ENCODE results near the gene IQGAP1.
"Not testable (repeated sequence)": the region's sequence is repeated elsewhere in the genome, so short reads cannot be mapped to it uniquely, and the experiment has no call there.

The IQGAP1 gene

DNA sequence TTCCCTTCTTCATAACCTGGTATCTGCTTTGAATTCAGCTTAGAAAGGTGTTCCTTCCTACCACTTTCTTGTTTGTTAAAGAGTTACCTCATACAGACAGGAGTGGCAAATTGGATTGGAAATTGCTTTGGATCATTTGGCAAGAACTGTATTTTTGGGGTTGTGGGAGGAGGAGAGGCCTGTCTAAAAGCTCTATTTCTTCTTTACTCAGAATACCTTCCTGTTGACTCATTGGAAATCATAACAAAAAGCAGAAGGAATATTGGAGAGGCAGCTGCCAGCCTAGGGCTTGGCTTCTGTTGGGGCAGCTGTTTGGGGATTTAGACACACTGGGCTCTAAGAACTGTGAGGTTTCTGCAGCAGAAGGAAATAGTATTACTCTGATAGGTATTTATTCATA lies 14.2 kb downstream of the IQGAP1 start:
- in situ Hi-C loops (cut with HindIII; ENCODE audit: low pct_unique_long_range_greater_than_20kb, low sequenced_read_pairs) = no loop called here
- DNase-seq (ENCODE audit: low read depth in 1 of 2, low spot score in 1 of 2) = peak in 1 of 2 experiments; percentile 10

DNA sequence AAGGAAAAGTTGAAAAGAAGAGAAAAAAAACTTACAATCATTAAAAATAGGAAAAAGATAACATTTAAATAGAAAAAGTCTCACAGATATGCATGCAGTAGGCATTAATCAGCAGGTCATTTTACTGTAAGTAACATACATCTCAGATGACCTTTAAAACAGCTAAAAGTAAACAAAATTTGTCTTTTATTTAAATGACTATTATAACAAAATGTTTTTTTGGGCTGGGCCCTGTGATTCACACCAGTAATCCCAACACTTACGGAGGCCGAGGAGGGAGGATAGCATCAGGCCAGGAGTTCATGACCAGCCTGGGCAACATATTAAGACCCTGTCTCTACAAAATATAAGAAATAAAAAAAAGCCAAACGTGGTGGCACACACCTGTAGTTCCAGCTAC lies 14.7 kb downstream of the IQGAP1 start:
- in situ Hi-C loops (cut with HindIII; ENCODE audit: low pct_unique_long_range_greater_than_20kb, low sequenced_read_pairs) = no loop called here
- DNase-seq (ENCODE audit: low read depth in 1 of 2, low spot score in 1 of 2) = no peak
- no peak for TF ChIP-seq JUND (IDR thresholded peaks at IDR 0.05; ENCODE audit: low read depth)

More for the DNA sequence above, 14.2 kb downstream of the IQGAP1 start:
- no peak for TF ChIP-seq JUND (IDR thresholded peaks at IDR 0.05; ENCODE audit: low read depth)

GRCh38 chr15:90405055-90405607 lies 17.1 kb downstream of the IQGAP1 start:
- no peak for TF ChIP-seq JUND (IDR thresholded peaks at IDR 0.05; ENCODE audit: low read depth)
- in situ Hi-C loops (cut with HindIII; ENCODE audit: low pct_unique_long_range_greater_than_20kb, low sequenced_read_pairs) = no loop called here
- no peak for DNase-seq (ENCODE audit: low read depth in 1 of 2, low spot score in 1 of 2)

DNA sequence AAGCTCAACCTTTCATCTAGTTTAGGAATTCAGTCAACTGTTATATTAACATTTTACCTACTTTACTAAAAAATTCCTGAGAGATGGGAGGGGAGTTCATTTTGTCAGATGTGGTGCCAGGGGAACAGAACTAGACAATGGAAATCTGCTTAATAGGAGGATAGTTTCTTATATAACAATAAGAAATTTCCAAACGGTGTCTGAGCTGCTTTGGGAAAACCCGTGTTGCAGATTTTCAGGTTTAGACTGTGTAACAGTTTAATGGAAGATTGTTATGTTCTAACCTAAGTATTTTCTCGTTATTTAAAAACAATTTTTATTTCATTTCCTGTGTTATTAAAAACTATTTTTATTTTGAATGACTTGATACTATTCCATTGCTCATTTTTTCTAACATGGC lies 19.3 kb downstream of the IQGAP1 start:
- DNase-seq (ENCODE audit: low read depth in 1 of 2, low spot score in 1 of 2) = no peak
- TF ChIP-seq JUND (IDR thresholded peaks at IDR 0.05; ENCODE audit: low read depth) = no peak
- in situ Hi-C loops (cut with HindIII; ENCODE audit: low pct_unique_long_range_greater_than_20kb, low sequenced_read_pairs) = no loop called here

GRCh38 chr15:90407871-90408317 lies 19.9 kb downstream of the IQGAP1 start:
- TF ChIP-seq JUND (IDR thresholded peaks at IDR 0.05; ENCODE audit: low read depth) = no peak
- in situ Hi-C loops (cut with HindIII; ENCODE audit: low pct_unique_long_range_greater_than_20kb, low sequenced_read_pairs) = no loop called here
- no peak for DNase-seq (ENCODE audit: low read depth in 1 of 2, low spot score in 1 of 2)

GRCh38 chr15:90408657-90409056 lies 20.6 kb downstream of the IQGAP1 start:
- in situ Hi-C loops (cut with HindIII; ENCODE audit: low pct_unique_long_range_greater_than_20kb, low sequenced_read_pairs) = no loop called here
- no peak for TF ChIP-seq JUND (IDR thresholded peaks at IDR 0.05; ENCODE audit: low read depth)

GRCh38 chr15:90409587-90409986 lies 21.5 kb downstream of the IQGAP1 start:
- DNase-seq (ENCODE audit: low read depth in 1 of 2, low spot score in 1 of 2); in situ Hi-C loops (cut with HindIII; ENCODE audit: low pct_unique_long_range_greater_than_20kb, low sequenced_read_pairs): not testable (repeated sequence)

More at GRCh38 chr15:90408657-90409056, 20.6 kb downstream of the IQGAP1 start:
- no peak for DNase-seq (ENCODE audit: low read depth in 1 of 2, low spot score in 1 of 2)

DNA sequence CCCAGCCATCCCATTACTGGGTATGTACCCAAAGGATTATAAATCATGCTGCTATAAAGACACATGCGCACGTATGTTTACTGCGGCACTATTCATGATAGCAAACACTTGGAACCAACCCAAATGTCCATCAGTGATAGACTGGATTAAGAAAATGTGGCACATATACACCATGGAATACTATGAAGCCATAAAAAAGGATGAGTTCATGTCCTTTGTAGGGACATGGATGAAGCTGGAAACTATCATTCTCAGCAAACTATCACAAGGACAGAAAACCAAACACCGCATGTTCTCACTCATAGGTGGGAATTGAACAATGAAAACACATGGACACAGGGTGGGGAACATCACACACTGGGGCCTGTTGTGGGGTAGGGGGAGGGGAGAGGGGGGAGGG lies 22.3 kb downstream of the IQGAP1 start:
- DNase-seq (ENCODE audit: low read depth in 1 of 2, low spot score in 1 of 2); in situ Hi-C loops (cut with HindIII; ENCODE audit: low pct_unique_long_range_greater_than_20kb, low sequenced_read_pairs): not testable (repeated sequence)

DNA sequence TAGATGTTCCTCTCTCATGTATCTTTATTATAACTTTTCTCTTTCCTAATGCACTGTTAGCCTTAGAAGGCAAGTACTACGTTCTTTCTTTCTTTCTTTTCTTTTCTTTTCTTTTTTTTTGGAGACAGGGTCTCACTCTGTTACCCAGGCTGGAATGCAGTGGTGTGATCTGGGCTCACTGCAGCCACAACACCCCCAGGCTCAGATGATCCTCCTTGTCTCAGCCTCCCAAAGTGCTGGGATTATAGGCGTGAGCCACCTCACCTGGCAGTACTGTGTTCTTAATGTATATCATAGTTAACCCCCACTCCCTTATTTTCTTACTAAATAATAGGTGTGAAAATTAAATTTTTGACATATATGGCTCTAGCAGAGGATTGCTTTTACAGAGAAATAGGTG lies 23.1 kb downstream of the IQGAP1 start:
- DNase-seq (ENCODE audit: low read depth in 1 of 2, low spot score in 1 of 2) = no peak
- in situ Hi-C loops (cut with HindIII; ENCODE audit: low pct_unique_long_range_greater_than_20kb, low sequenced_read_pairs) = no loop called here
- no peak for TF ChIP-seq JUND (IDR thresholded peaks at IDR 0.05; ENCODE audit: low read depth)

DNA sequence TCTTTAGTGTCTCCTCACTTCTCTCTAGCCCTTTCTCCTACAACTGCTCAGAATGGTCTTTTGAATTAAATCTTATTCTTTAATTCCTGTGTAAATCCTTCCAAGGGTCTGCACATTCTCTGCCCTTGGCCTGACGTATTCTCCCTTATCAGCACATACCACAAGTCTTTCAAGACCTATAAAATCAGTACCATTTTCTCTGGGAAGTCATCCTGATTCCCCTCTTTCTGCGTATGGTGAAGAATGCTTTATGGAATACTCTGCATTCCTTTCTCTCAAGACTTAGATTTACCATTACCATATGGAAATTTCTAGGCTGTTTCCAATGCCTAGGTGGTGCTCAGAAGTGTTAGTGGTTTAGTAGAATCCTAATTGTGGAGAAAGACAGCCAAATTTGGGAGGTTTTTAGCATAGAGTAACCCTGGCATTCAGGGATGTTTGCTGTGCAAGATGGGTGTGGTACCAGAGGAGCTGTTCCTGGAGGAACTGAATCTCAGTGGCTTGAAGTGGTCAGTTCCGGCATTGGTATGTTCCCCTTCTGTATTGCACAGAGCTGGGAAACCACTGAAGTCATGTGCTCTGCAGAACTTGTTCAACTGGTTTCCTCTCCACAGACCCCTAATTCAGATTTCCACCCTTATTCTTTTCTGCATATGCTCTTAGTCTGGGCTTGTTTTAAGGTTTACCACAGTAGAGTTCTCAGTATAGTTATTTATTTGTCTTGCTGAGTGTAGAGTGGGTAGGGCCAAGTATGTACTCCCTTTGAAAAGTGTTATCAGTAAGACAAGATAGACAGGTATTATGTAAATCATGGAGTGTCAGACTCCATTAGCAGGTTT lies 24.5 kb downstream of the IQGAP1 start:
- DNase-seq (ENCODE audit: low read depth in 1 of 2, low spot score in 1 of 2) = peak in 1 of 2 experiments; percentile 57
- in situ Hi-C loops (cut with HindIII; ENCODE audit: low pct_unique_long_range_greater_than_20kb, low sequenced_read_pairs) = no loop called here
- TF ChIP-seq JUND (IDR thresholded peaks at IDR 0.05; ENCODE audit: low read depth) = no peak

- no peak for TF ChIP-seq JUND (IDR thresholded peaks at IDR 0.05; ENCODE audit: low read depth)
- in situ Hi-C loops (cut with HindIII; ENCODE audit: low pct_unique_long_range_greater_than_20kb, low sequenced_read_pairs) = no loop called here
- no peak for DNase-seq (ENCODE audit: low read depth in 1 of 2, low spot score in 1 of 2)
These were observed 25.7 kb downstream of the IQGAP1 start for GRCh38 chr15:90413411-90414379.

GRCh38 chr15:90414408-90415028 lies 26.5 kb downstream of the IQGAP1 start:
- no peak for DNase-seq (ENCODE audit: low read depth in 1 of 2, low spot score in 1 of 2)

GRCh38 chr15:90416052-90416451 lies 28.0 kb downstream of the IQGAP1 start:
- in situ Hi-C loops (cut with HindIII; ENCODE audit: low pct_unique_long_range_greater_than_20kb, low sequenced_read_pairs); DNase-seq (ENCODE audit: low read depth in 1 of 2, low spot score in 1 of 2): not testable (repeated sequence)

More at GRCh38 chr15:90414408-90415028, 26.5 kb downstream of the IQGAP1 start:
- in situ Hi-C loops (cut with HindIII; ENCODE audit: low pct_unique_long_range_greater_than_20kb, low sequenced_read_pairs) = no loop called here
- TF ChIP-seq JUND (IDR thresholded peaks at IDR 0.05; ENCODE audit: low read depth) = no peak

Measured in T47D (cell line).